Measurements from ENCODE around the gene VAV3. TPM values are rescaled to one million over a fixed set of nuclear protein-coding genes. Genes with fewer than 3 reads are reported as not detected.

Gene VAV3
- total and polyA plus RNA-seq, 12 donors: 1.1 to 8.5 (median 4.1) TPM

GRCh38 chr1:107643766-107644165 is 321.2 kb downstream of the VAV3 start:
- Histone ChIP-seq H3K27me3 (no peaks in the 10 kb centered on the region), H3K36me3 (replicated peaks in 1 of 2) (no peaks in the 10 kb centered on the region), H3K4me3 (no peak overlapping the region), H3K27ac (no peak overlapping the region), H3K4me1 (replicated peaks in 1 of 2) (no peaks in the 10 kb centered on the region), H3K9me3 (replicated peaks in 1 of 3) (no peaks in the 10 kb centered on the region)
- no peak for DNase-seq
- no peak for TF ChIP-seq CTCF (IDR thresholded peaks at IDR 0.05)
- TF ChIP-seq POLR2A (IDR thresholded peaks at IDR 0.05): no peak
- WGBS, 4 donors: 77 to 94% (median 83%) methylated on average over 1 of the region's 1 CpG
- intact Hi-C loops (cut with DNase I): no loop called here

- H3K27ac ChIP-seq: no peak overlapping the region
- no peak for DNase-seq
- WGBS, 4 donors: 77 to 86% (median 80%) methylated on average over 7 of the region's 7 CpGs
- no peaks in the 10 kb centered on the region for H3K4me1 ChIP-seq (replicated peaks in 1 of 2)
- intact Hi-C loops (cut with DNase I): no loop called here
- H3K27me3 ChIP-seq: no peaks in the 10 kb centered on the region
- H3K4me3 ChIP-seq: no peak overlapping the region
- H3K36me3 ChIP-seq (replicated peaks in 1 of 2): no peaks in the 10 kb centered on the region
- no peaks in the 10 kb centered on the region for H3K9me3 ChIP-seq (replicated peaks in 1 of 3)
- TF ChIP-seq POLR2A (IDR thresholded peaks at IDR 0.05) (no peak), CTCF (IDR thresholded peaks at IDR 0.05) (no peak)
These were observed 324.8 kb downstream of the VAV3 start for GRCh38 chr1:107640207-107640606.

- 74 to 89% (median 80%) methylated on average over 6 of the region's 6 CpGs for WGBS, 4 donors
- Histone ChIP-seq H3K27me3 (no peaks in the 10 kb centered on the region), H3K9me3 (replicated peaks in 1 of 3) (no peaks in the 10 kb centered on the region), H3K36me3 (replicated peaks in 1 of 2) (no peaks in the 10 kb centered on the region), H3K27ac (no peak overlapping the region), H3K4me1 (replicated peaks in 1 of 2) (no peaks in the 10 kb centered on the region), H3K4me3 (no peak overlapping the region)
- intact Hi-C loops (cut with DNase I): no loop called here
- TF ChIP-seq POLR2A (IDR thresholded peaks at IDR 0.05): no peak
- TF ChIP-seq CTCF (IDR thresholded peaks at IDR 0.05): no peak
- DNase-seq: no peak
These were observed 327.9 kb downstream of the VAV3 start for GRCh38 chr1:107637101-107637500.

- 55 to 77% (median 70%) methylated on average over 5 of the region's 5 CpGs for WGBS, 4 donors
- TF ChIP-seq POLR2A (IDR thresholded peaks at IDR 0.05): no peak
- TF ChIP-seq CTCF (IDR thresholded peaks at IDR 0.05): no peak
These were observed 331.4 kb downstream of the VAV3 start for GRCh38 chr1:107633596-107633995.

More at GRCh38 chr1:107633596-107633995, 331.4 kb downstream of the VAV3 start:
- Histone ChIP-seq H3K36me3 (replicated peaks in 1 of 2) (no peaks in the 10 kb centered on the region), H3K27ac (no peak overlapping the region), H3K9me3 (replicated peaks in 1 of 3) (no peaks in the 10 kb centered on the region), H3K27me3 (no peaks in the 10 kb centered on the region), H3K4me3 (no peak overlapping the region), H3K4me1 (replicated peaks in 1 of 2) (no peaks in the 10 kb centered on the region)
- intact Hi-C loops (cut with DNase I): no loop called here
- no peak for DNase-seq

Data from adrenal gland (tissue), 12 donors.